Calu3 (cell line): ENCODE measurements around the gene KLHL29. TPM values are rescaled to one million over a fixed set of nuclear protein-coding genes. Genes with fewer than 3 reads are reported as not detected.

Experiments
- BruUV-seq: library from RNA; stranded (reverse); fragments of 400-500 nt; replicated peaks from 2 replicates; lab custom pipeline; 2021; lab: Mats Ljungman, UMichigan
- CTCF ChIA-PET: fragments of 300-600 bp; sonication (Branson Sonifier 250); formaldehyde crosslinking; loops from one replicate; lab custom pipeline; 2022; ENCODE audit warnings: antibody characterized with exemption; lab: Charles Lee
- DNase-seq: peaks from one replicate; pipeline ENCODE4 v3.0.0; 2022
- H3K27ac Mint-ChIP-seq: one replicate; pipeline ENCODE4 v1.8.0; 2022; ENCODE audit warnings: mixed read lengths; ENCODE audit not compliant: unreplicated experiment
- H3K27me3 Mint-ChIP-seq: one replicate; pipeline ENCODE4 v1.8.0; 2022; ENCODE audit warnings: mixed read lengths; ENCODE audit not compliant: unreplicated experiment
- H3K36me3 Mint-ChIP-seq: one replicate; pipeline ENCODE4 v1.8.0; 2022; ENCODE audit warnings: mild to moderate bottlenecking, moderate library complexity, mixed read lengths; ENCODE audit not compliant: insufficient read depth, unreplicated experiment
- H3K4me1 Mint-ChIP-seq: one replicate; pipeline ENCODE4 v1.8.0; 2022; ENCODE audit warnings: mild to moderate bottlenecking, low read depth, mixed read lengths; ENCODE audit not compliant: unreplicated experiment
- H3K4me3 Mint-ChIP-seq: one replicate; pipeline ENCODE4 v1.8.0; 2022; ENCODE audit warnings: mild to moderate bottlenecking, low read depth, moderate library complexity, mixed read lengths; ENCODE audit not compliant: unreplicated experiment
- H3K9me3 Mint-ChIP-seq: one replicate; pipeline ENCODE4 v1.8.0; 2022; ENCODE audit warnings: low read depth, mixed read lengths; ENCODE audit not compliant: unreplicated experiment
- CTCF ChIP-seq: fragments of 200-600 bp; IDR thresholded peaks from one replicate; pipeline ENCODE4 v1.8.0; 2022; ENCODE audit warnings: antibody characterized with exemption; ENCODE audit not compliant: unreplicated experiment
- intact Hi-C: fragments of 100-400 bp; cut with micrococcal nuclease; formaldehyde crosslinking; loops from one replicate; pipeline ENCODE4 v1.10.0; 2022; ENCODE audit not compliant: unreplicated experiment
- total RNA-seq: library from RNA; stranded (reverse); gene quantifications from 2 replicates; pipeline ENCODE4 v1.2.3, GENCODE V29; 2022

The KLHL29 gene
- total RNA-seq, 1 experiment from 2014 or later, result 11.9 TPM

GRCh38 chr2:23544589-23545295 lies 159.8 kb downstream of the KLHL29 start:
- CTCF ChIA-PET, result no interaction called here
- Mint-ChIP-seq H3K27me3 (no peaks in the 10 kb centered on the region), H3K36me3 (no peaks in the 10 kb centered on the region), H3K4me3 (no peak overlapping the region), H3K9me3 (no peaks in the 10 kb centered on the region), H3K4me1 (peaks cover 8% of the 10 kb centered on the region), H3K27ac (no peak overlapping the region)
- BruUV-seq, result no TSS peak
- intact Hi-C loops, result no loop called here
- no peak for DNase-seq
- no peak for TF ChIP-seq CTCF

GRCh38 chr2:23545396-23545795 lies 160.4 kb downstream of the KLHL29 start:
- Mint-ChIP-seq H3K27ac (no peak overlapping the region), H3K9me3 (no peaks in the 10 kb centered on the region), H3K4me3 (no peak overlapping the region), H3K36me3 (no peaks in the 10 kb centered on the region), H3K4me1 (peaks cover 8% of the 10 kb centered on the region), H3K27me3 (no peaks in the 10 kb centered on the region)
- no TSS peak for BruUV-seq
- intact Hi-C loops, result no loop called here
- TF ChIP-seq CTCF, result no peak
- no peak for DNase-seq
- CTCF ChIA-PET, result no interaction called here

GRCh38 chr2:23545811-23546210 lies 160.8 kb downstream of the KLHL29 start:
- H3K4me1 Mint-ChIP-seq, result peaks cover 8% of the 10 kb centered on the region
- no peak overlapping the region for H3K4me3 Mint-ChIP-seq
- no peak overlapping the region for H3K27ac Mint-ChIP-seq
- BruUV-seq, result no TSS peak
- intact Hi-C loops, result no loop called here
- no peaks in the 10 kb centered on the region for H3K27me3 Mint-ChIP-seq
- H3K9me3 Mint-ChIP-seq, result no peaks in the 10 kb centered on the region
- no peaks in the 10 kb centered on the region for H3K36me3 Mint-ChIP-seq
- DNase-seq, result no peak
- CTCF ChIA-PET, result no interaction called here
- no peak for TF ChIP-seq CTCF

GRCh38 chr2:23546913-23547312 lies 161.9 kb downstream of the KLHL29 start:
- no peaks in the 10 kb centered on the region for H3K9me3 Mint-ChIP-seq
- peaks cover 8% of the 10 kb centered on the region for H3K4me1 Mint-ChIP-seq
- no peak overlapping the region for H3K27ac Mint-ChIP-seq
- CTCF ChIA-PET, result no interaction called here
- no peaks in the 10 kb centered on the region for H3K27me3 Mint-ChIP-seq
- no peak overlapping the region for H3K4me3 Mint-ChIP-seq
- no TSS peak for BruUV-seq
- DNase-seq, result no peak
- H3K36me3 Mint-ChIP-seq, result no peaks in the 10 kb centered on the region
- intact Hi-C loops, result no loop called here
- no peak for TF ChIP-seq CTCF
